HT-29 (cell line): ENCODE results near the gene PIK3CD. TPM values are rescaled to one million over a fixed set of nuclear protein-coding genes. Genes with fewer than 3 reads are reported as not detected.

ENCODE experiments used
- DNase-seq: peaks from one replicate; pipeline ENCODE4 v3.0.0-alpha.2; 2015; ENCODE audit warnings: low spot score
- total RNA-seq: library from RNA; depleted of rRNA; stranded (reverse); fragments of >200 nt; shearing (Covaris generic); gene quantifications from 2 replicates; pipeline ENCODE4 v1.2.3, GENCODE V29; 2014; rRNA removed

The PIK3CD gene
- total RNA-seq, 1 experiment from 2014 or later = 0.05 TPM

- DNase-seq = no peak
Measured at GRCh38 chr1:9766759-9767442, 115.4 kb downstream of the PIK3CD start.

- DNase-seq = peak; percentile 19
Measured at GRCh38 chr1:9767964-9768668, 116.6 kb downstream of the PIK3CD start.

GRCh38 chr1:9768983-9769382 is 117.5 kb downstream of the PIK3CD start:
- no peak for DNase-seq

- DNase-seq = no peak
Measured at GRCh38 chr1:9770298-9770697, 118.8 kb downstream of the PIK3CD start.

GRCh38 chr1:9774712-9775679 is 123.5 kb downstream of the PIK3CD start:
- no peak for DNase-seq

GRCh38 chr1:9776685-9777084 is 125.2 kb downstream of the PIK3CD start:
- DNase-seq = no peak

Other genes starting within 250 kb of the PIK3CD start
- gene SLC25A33, start 112.3 kb upstream of the PIK3CD start, total RNA-seq = 13.0 and 15.5 TPM in 2 replicates
- gene TMEM201, start 62.8 kb upstream of the PIK3CD start, total RNA-seq = 23.7 and 31.7 TPM in 2 replicates
- gene CLSTN1, start 172.2 kb downstream of the PIK3CD start, total RNA-seq = 78.4 and 99.0 TPM in 2 replicates